Stimulated activated CD8-positive, alpha-beta memory T cell treated with anti-CD3 and anti-CD28 coated beads, Interleukin-7, amount 100 ng/mL, for 48 hours (primary cell): Measurements from ENCODE around the gene BEND3.
"Not testable (repeated sequence)": the region's sequence is repeated elsewhere in the genome, so short reads cannot be mapped to it uniquely, and the experiment has no call there.

Source experiments
- DNase-seq, 2 donors: peaks; one replicate each; pipeline ENCODE4 v3.0.0-alpha.2; 2020; ENCODE audit warnings: low read depth in 1 of 2; ENCODE audit errors: extremely low read depth in 1 of 2

Gene BEND3

DNA sequence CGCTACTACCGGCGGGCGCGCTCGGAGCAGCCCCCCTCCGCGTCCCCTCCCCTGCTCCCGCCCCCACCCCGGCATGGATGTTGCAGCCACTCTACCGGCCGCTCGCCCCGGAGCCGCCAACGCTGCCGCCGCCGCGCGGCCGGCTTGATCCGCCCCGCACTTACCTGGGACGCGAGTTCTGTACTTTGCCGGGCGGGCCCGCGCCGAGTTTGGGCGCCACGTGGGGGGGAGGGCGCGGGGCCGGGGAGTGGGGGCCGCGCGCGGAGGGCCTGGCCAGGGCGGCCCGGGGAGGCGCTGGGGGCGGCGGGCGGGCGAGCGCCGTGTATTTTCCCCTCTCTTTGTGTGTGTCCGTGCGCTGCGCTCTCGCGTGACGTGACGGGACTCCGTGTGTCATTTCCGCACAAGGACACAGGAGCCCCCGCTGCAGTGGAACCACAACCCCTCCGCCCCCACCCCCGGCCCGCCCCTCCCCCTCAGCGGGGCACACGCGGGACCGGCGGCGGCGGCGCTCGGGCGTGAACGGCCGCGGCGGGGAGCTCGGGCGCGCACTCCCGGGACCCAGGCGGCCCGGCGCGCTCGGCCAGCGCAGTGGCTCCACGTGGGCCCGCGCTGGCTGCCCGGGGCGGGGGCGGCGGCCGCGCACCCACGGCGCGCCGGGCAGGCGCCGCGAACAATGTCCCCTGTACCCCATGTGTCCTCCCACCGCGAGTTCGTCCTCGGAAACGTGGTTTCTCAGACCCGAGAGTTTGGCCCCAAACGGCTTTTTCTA, at the start of gene BEND3:
BEND3 (minus strand) TSS at position 590 of the 769 bp plus-strand sequence. CDS start 16,230 bp downstream, outside the sequence.
- DNase-seq = peak in 1 of 2 donors; percentile 10

DNA sequence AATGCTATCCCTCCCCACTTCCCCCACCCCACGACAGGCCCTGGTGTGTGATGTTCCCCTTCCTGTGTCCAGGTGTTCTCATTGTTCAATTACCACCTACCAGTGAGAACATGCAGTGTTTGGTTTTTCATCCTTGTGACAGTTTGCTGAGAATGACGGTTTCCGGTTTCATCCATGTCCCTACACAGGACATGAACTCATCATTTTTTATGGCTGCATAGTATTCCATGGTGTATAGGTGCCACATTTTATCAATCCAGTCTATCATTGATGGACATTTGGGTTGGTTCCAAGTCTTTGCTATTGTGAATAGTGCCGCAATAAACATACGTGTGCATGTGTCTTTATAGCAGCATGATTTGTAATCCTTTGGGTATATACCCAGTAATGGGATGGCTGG, 49.0 kb upstream of the BEND3 start:
- not testable (repeated sequence) for DNase-seq

DNA sequence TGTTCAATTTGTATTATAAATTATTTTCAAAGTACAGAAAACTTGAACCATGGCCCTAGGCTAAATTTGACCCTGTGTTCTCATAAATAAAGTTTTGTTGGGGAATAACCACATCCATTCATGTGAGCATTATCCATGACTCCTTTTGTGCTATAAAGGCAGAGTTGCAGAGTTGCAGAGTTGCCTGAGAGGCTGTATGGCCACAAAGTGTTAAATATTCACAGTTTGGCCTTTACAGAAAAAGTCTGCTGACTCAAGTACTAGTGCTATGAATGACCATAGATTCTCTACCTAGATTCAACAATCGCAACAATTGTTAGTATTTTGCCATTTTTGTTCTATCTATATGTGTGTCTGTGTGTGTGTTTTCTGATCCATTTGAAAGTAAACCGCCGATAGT, 46.2 kb upstream of the BEND3 start:
- DNase-seq = no peak

DNA sequence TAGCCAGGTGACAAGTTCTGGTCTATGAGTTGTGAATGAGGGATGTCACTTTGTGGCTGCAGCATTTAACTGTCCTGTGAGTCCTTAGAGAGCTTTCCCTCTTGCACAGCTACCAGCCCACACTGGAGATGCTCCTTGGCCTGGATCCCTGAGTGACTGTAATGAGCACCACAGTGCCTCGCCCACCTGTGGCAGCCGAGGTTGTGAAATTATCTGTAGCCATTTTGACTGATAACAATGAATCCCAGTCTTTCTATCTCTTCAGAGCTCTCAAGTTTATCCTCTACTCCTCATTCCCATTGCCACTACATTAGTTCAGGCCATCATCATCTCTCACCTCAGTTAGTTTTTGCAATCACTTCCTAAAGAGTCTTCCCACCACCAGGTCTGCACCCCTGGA, 41.3 kb upstream of the BEND3 start:
- no peak for DNase-seq

DNA sequence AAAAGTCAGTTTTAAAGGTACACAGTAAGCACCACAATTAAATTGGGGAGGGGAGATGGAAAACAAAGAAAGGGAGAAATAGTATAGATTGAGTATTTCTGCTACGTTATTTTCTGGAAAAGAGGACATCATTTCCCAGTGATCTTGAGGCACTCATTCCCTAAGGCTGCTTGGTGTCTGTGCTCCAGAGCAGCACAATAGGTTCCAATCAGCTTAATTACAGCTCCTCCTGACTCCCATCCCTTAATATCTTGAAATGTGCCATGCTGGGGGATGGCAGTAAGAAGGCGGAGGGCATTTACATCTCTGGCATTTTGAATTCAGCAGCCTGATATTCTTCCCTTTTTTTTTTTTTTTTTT, 39.5 kb upstream of the BEND3 start:
- DNase-seq = no peak

DNA sequence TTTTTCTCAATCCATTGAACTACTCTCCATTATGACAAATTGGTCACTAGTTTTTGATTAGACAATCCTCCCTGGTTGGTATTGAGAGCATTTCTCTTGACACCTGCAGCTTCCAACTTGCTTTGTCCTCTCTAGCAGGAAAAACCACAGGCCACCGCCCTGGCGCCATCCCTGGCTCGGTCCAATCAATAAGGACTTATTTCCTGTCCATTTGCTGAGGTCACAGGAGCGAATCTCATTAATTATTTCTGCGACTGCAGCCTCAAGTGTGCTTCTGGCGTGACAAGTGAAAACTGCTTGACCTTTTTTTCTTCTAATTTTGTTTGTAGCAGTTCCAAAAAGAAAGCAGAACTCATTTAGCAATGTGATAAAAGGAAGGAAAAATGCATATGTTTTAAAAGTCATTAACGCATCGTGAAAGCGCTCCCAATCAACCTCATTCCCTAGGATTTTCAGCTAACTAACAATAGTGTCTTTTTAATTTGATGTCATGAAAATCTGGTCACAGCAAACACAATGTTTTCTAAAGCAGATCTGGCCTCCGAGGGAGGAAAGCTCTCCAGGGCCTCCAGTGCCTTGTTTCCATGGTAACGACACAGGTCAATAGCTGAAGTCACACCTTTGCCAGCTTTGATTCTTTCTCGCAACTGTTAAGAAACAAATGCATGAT, 39.0 kb upstream of the BEND3 start:
- no peak for DNase-seq

DNA sequence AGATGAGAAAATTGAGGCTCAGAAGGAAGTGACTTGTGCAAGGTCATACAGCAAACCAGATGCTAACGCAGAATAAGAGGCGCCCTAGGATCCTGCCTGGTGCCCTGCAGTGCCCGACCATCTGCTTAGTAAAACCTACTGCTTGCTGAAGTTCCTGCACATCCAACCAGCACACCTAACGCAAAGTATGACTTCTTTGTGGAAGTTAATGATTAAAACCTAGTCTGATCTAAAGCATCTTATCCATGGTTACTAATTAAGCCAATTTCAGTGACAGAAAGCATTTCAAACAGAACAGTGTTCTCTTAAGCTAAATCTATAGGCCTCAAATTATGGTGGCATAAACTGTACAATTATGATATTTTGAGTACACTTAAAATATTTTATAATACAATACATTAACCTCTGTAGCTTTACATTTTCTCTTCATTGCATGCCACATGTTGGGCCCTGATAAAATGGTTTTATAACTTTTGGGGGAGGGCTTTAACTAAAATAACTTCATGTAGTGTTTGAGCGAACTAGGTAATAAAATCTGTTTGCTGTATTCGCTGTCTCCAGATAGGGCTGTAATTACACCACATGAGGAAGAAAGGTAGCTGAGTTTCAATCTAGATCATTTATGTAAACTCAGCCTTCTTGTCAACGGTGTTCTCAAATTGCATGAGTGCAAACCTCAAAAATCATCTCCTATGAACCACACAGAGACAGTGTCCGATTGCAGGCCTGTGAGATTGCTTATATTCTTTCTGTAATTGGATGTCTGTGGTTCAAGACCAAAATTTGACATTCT, 37.5 kb upstream of the BEND3 start:
- DNase-seq = no peak

DNA sequence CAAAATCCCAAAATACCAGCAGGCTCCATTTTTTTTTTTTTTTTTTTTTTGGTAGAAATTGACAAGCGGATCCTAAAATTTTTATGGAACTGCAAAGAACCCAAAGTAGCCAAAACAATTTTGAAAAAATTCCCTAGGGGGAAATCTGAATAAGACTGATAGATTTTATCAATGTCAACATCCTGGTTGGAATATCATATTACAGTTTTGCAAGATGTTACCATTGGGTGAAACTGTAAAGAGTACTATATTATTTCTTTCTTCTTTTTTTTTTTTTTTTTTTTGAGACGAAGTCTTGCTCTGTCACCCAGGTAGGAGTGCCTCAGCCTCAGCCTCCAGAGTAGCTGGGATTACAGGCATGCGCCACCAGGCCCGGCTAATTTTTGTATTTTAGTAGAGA, 29.4 kb upstream of the BEND3 start:
- no peak for DNase-seq

DNA sequence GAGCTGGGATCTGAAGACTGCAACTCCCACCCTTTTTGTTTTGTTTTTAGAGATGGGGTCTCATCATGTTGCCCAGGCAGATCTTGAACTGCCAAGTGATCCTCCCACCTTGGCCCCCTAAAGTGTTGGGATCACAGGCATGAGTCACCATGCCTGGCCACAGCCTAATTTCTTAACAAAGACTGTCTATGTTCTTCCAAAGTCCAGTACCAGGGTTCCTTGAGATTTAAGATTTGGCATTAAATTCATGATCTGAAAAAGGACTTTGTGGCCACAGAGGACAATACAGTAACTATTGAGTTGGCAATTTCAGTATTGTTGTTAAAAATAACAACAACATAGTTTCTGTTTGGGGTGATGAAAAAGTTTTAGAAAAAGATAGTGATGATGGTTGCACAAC, 28.7 kb upstream of the BEND3 start:
- no peak for DNase-seq

DNA sequence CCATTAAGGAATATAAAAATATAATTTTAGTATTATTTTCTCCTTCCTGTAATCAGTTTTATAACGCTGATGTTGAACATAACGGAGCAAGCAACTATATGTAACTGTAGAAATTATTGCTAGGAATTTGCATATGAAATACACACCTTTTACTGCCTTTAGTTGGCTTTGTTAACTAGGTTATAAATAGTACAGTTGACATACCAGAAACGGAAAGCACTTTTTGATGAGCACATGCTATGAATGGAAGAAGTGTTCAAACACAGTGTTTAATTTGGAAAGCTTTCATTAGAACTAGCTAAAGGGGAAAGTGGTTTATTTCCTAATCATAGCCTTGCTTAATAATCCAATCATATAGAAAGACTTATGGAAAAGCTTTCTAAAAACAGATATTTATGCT, 25.3 kb upstream of the BEND3 start:
- DNase-seq = no peak

DNA sequence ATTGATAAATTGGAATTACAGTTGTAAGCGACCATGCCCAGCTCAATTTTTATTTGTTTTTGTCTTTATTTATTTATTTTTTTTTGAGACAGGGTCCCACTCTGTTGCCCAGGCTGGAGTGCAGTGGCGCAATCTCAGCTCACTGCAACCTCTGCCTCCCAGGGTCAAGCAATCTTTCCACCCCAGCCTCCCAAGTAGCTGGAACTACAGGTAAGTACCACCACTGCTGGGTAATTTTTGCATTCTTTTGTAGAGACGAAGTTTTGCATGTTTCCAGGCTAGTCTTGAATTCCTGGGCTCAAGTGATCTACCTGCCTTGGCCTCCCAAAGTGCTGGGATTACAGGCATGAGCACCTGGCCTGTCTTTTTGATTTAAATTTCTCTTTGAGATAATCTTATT, 21.0 kb upstream of the BEND3 start:
- not testable (repeated sequence) for DNase-seq

DNA sequence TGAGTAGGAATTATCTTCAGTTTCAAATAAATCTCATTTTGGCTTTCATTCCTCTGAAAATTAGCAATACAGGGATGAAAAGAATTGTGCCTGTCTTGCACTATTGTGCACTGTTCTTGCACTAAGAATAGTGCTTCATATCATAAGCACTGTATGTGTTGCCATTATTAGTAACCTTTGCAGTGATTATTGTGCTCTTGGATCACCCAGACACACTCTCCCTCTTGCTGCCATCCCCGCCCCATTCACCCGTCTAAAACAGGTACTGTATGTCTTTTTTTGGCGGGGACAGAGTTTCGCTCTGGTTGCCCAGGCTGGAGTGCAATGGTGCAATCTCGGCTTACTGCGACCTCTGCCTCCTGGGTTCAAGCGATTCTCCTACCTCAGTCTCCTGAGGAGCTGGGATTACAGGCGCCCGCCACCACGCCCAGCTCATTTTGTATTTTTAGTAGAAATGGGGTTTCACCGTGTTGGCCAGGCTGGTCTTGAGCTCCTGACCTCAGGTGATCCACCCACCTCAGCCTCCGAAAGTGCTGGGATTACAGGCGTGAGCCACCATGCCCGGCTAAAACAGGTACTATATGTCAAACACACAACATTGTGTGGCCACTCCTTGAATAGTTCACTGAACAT, 19.8 kb upstream of the BEND3 start:
- not testable (repeated sequence) for DNase-seq

DNA sequence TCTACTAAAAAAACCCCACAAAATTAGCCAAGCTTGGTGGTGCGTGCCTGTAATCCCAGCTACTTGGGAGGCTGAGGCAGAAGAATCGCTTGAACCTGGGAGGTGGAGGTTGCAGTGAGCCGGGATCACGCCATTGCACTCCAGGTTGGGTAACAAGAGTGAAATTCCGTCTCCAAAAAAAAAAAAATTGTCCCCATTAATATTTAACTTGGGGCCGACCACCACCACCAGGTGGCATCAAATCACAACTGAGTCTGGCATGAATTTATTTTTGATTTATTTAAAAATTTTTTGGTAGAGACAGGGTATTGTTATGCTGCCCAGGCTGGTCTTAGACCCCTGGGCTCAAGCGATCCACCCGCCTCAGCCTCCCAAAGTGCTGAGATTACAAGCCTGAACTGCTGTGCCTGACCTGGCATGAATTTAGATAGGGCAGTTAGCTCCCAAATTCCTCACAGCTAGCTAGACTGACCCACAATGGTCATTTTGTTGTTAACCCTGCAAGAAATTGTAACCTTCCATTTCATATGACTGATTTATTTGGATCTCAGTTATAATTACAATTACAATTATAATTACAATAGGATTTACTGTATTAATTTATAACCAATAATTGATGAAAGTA, 17.1 kb upstream of the BEND3 start:
- no peak for DNase-seq

DNA sequence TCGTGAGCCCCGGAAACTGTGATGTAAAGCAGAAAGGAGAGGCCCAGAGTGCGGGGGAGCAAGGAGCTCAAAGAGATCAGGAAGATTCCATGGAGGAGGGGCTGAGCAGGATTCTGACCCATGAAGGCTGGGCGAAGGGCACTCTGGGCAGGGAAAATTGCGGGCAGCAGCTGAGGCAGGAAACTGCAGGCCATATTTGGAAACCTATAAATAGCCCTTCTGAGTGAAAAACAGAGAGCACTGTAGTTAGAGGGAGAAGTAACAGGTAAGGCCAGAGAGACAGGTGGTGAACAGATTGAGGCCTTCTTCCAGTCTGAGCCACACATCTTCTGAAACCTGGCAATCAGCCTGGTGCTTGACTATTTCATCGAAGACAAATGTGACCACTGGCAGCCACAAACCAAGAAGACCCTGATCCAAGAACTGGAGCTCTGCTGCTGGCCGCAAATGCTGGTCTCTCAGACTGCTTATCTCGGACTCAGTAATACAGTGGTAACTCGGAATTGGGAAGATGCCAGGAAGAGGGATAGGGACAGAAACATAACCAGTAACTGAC, 14.1 kb upstream of the BEND3 start:
- DNase-seq = no peak

DNA sequence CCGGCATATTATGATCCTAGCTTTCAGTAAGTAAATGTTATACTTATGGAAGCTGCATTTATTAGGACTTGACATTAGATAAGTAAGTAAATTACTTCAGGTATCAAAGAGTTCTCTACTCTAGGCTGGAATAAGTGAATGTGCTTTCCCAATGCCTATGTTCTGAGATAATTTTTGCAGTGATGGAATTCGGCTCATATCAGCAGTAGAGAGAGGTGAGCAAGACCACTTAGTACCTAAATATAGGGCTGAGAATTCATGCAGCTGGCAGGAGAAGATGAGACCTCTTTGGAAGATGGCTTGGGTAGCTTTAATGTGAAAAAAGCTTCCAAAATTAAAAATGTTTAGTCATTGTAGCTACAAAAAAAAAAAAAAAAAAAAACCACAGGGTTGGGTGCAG, 13.3 kb upstream of the BEND3 start:
- no peak for DNase-seq

DNA sequence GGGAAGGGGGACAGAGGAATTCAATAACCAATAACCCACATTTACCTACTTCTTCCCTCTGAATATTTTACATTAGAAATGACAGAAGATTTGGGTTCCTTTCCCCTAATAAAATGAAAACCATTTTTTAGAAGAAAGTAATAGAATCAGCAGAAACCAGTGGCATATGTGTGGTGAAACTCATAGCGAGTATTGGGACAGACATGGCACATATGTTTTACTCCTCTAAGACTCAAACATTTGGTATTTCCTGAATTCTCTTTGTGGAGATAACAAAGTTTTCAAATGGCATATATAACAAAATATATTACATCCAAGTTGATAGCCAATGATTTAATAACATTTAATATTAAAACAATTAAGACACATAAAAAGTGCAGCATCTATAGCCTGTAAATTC, 12.9 kb upstream of the BEND3 start:
- DNase-seq = no peak

DNA sequence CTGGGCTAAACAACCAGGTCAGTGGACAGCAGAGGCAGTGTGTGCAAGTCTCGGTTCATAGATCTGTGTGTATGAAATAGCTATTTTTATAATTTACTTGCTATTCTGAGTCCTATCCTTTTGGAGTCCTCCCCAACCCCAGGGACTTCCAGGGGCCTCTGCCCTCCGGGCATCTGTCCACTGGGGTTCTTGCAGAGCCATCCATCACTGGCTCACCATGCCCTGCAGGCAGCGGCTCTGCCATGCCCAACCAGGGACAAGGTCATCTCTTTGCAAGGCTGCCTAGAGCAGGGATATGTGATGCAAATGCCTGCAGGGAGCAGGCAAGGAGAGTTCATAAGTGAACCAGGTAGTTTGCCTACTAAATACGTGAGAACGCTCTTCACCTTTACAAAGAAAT, 10.5 kb upstream of the BEND3 start:
- DNase-seq = no peak

DNA sequence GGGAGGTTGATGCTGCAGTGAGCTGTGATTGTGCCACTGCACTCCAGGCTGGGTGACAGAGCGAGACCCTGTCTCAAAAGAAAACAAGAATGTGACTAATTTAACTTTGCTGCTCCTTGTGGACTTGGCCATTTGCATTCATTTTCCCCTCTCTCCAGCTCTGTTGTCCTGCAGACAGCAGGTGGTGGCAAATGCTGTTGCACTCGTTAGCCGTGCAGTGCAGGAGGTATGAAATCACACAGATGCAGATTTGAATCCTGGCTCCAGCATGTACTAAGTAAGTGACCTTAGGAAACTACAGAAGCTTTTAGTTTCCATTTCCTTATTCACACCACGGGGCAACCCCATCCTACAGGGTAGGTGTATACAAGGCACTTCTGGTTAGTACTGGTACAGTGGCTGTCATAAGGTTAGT, 9.6 kb upstream of the BEND3 start:
- no peak for DNase-seq

DNA sequence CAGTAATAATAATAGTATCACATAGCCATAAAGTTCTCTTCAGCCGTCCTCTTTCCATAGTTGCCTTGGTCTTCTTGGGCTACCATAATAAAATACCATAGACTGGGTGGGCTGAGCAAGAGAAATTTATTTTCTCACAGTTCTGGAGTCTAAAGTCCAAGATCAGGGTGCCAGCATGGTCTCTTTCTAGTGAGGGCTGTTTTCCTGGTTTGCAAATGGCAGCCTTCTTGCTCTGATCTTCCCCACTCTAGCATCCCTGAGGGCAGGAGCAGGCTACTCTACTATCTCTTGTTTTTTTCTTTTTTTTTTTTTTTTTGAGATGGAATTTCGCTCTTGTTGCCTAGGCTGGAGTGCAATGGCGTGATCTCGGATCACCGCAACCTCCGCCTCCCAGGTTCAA, 8.2 kb upstream of the BEND3 start:
- no peak for DNase-seq

DNA sequence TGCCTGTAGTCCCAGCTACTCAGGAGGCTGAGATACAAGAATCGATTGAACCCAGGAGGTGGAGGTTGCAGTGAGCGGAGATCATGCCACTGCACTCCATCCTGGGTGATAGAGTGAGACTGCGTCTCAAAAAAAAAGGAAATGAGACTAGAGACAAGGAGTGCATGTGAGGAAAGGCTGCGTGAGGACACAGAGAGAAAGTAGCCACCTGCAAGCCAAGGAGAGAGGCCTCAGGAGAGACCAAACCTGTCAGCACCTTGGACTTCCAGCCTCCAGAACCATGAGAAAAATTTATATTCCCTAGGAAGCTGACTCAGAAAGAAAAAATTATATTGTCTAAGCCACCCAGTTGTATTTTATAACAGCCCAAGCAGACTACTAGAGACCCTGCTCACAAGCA, 7.4 kb upstream of the BEND3 start:
- no peak for DNase-seq
